T-helper 2 cell treated with Interferon-gamma antibody and Interleukin-4, amounts not matched to agents 100 ng/mL and 5 ng/mL, for 36 hours (primary cell): ENCODE results near the gene SOX13. TPM values are rescaled to one million over a fixed set of nuclear protein-coding genes. Genes with fewer than 3 reads are reported as not detected.

Experiments
- intact Hi-C: fragments of 100-400 bp; cut with micrococcal nuclease; formaldehyde crosslinking; loops from one replicate; pipeline ENCODE4 v1.15.1; 2023
- total RNA-seq: library from RNA; stranded (reverse); gene quantifications from 2 replicates; pipeline ENCODE4 v1.2.3, GENCODE V29; 2022

The SOX13 gene
- total RNA-seq, 1 donor from 2014 or later: 0.50 TPM

DNA sequence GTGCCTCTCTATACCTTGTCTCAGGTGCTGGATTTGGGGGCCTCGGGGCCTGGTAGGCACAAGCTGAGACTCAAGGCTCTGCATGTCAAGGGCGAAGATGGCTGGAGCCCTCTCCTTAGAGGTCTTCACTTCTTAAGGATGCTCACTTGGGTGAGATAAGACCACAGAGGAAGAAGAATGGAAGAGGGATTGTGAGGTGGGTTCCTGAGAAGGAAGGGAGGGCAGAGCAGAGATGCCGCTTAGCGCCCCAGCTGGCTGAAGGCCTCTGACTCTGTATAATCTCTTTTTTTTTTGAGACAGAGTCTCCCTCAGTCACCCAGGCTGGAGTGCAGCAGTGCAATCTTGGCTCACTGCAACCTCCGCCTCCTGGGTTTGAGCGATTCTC lies 32.2 kb downstream of the SOX13 start:
- intact Hi-C loops: no loop called here

GRCh38 chr1:204106825-204107224 lies 33.9 kb downstream of the SOX13 start:
- intact Hi-C loops: no loop called here

GRCh38 chr1:204107892-204108291 lies 35.0 kb downstream of the SOX13 start:
- intact Hi-C loops: no loop called here

DNA sequence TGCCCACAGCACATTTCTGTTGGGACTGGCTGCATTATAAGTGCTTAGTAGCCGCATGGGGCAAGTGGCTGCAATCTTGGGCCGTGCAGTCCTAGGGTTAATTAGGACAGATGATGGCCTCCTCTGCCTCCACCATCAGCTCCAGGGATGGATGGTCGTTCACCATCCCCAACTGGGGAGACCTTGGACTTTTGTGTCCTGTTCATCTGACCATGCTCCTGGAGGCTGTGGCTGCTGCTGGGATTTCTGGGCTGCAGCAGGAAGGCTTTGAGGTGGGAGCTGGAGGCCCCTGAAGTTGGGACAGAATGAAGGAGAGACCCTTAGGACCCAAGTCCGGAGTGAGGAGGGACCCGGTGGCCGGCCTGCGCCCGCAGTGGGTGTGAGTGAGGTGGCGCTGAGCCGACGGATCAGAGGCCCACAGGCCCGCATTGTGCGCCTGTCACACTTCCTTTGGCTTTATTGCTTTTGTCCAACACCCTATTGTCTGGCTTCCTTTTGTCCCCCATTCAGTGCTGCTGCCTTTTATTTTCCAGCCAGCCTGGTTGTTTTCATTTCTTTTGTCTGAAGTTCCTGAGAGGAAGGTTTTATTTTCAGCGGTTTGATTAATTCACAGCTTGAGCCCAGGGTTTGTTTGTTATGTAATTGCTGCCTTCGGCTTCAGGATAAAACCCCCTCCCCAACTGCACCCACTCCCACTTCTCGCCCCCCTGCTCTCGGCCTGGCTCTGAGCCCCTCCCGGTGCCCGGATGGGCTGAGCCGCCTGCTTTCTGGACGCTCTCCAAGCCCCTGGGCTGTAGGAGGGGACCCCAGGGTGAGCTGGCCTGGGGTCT lies 35.6 kb downstream of the SOX13 start:
- intact Hi-C loops: no loop called here

- intact Hi-C loops: no loop called here
These were observed 38.1 kb downstream of the SOX13 start for GRCh38 chr1:204110894-204111633.

GRCh38 chr1:204112876-204113730 lies 40.2 kb downstream of the SOX13 start:
- intact Hi-C loops: no loop called here

DNA sequence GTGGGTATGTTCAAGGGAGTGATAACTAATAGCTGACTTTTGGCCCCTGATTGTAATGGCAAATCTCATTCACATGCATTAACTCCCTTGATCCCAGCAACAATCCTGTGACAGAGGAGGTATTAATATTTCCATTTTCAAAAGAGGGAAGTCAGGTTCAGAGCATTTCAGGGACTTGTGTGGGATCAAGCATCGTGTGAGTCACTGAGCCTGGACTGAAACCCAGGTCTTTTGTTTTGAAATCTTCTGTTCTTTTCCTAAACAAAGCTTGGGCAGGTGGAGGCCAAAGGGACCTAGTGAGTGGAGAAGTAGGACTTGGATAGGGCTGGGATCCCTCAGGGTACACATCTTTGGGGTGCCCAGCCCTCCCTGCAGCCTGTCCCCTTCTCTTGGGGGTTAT lies 41.0 kb downstream of the SOX13 start:
- intact Hi-C loops: no loop called here

GRCh38 chr1:204114606-204115005 lies 41.7 kb downstream of the SOX13 start:
- intact Hi-C loops: no loop called here

- intact Hi-C loops: no loop called here
These were observed 42.2 kb downstream of the SOX13 start for GRCh38 chr1:204115116-204115515.

- intact Hi-C loops: no loop called here
These were observed 43.6 kb downstream of the SOX13 start for GRCh38 chr1:204116539-204116938.

GRCh38 chr1:204121840-204122555 lies 49.1 kb downstream of the SOX13 start:
- intact Hi-C loops: no loop called here

DNA sequence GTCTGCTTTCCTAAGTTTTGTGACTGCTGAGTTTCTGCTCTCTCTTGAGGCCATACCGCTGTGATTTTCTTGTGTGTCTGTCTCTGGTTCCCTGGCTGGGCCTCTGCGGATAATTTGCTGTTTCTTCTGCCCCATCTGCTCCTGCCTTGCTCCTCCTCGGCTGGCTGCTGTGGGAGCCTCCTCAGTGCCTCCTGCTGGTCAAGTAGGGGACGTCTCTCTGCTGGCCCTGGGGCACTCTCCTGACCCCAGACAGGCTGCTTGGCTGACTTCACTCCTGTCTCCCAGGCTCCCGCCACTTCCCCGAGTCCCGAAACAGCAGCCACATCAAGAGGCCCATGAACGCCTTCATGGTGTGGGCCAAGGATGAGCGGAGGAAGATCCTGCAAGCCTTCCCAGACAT lies 50.5 kb downstream of the SOX13 start:
- intact Hi-C loops: no loop called here

- intact Hi-C loops: no loop called here
These were observed 51.7 kb downstream of the SOX13 start for GRCh38 chr1:204124639-204125038.

DNA sequence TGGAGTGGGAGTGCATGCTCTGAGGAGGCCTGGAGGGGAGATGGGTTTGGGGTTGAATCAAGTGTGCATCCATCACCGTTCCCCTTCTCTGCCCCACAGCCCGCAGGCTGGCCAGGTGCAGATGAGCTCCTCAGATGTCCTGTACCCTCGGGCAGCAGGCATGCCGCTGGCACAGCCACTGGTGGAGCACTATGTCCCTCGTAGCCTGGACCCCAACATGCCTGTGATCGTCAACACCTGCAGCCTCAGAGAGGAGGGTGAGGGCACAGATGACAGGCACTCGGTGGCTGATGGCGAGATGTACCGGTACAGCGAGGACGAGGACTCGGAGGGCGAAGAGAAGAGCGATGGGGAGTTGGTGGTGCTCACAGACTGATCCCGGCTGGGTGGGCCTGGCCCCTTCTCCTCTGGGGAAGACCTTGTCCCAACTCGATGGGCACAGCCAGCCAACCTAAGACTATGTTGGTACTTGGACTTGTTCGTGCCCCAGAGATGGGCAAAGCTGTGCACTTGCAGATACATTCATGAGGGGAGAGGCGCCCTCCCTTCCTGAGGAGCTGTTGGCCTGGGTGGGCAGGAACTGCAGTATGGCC lies 52.9 kb downstream of the SOX13 start:
- intact Hi-C loops: no loop called here

DNA sequence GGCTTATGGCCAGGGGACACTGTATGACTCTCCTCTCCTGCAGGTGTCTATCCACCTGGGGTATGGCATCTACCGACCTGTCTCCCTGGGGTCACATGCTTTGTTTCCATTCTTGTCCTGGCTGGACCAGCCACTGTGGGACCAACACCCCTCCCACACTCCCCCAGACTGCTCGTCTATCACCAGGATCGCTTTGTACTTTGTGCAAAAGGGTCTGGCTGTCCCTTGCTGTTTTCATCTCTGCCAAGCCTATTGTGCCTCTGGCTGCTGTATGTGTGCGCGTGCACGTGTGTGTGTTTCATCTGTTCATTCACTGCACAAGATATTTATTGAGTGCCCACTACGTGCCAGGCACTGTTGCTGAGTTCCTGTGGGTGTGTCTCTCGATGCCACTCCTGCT lies 53.5 kb downstream of the SOX13 start:
- intact Hi-C loops: no loop called here

GRCh38 chr1:204126956-204127355 lies 54.0 kb downstream of the SOX13 start:
- intact Hi-C loops: no loop called here

DNA sequence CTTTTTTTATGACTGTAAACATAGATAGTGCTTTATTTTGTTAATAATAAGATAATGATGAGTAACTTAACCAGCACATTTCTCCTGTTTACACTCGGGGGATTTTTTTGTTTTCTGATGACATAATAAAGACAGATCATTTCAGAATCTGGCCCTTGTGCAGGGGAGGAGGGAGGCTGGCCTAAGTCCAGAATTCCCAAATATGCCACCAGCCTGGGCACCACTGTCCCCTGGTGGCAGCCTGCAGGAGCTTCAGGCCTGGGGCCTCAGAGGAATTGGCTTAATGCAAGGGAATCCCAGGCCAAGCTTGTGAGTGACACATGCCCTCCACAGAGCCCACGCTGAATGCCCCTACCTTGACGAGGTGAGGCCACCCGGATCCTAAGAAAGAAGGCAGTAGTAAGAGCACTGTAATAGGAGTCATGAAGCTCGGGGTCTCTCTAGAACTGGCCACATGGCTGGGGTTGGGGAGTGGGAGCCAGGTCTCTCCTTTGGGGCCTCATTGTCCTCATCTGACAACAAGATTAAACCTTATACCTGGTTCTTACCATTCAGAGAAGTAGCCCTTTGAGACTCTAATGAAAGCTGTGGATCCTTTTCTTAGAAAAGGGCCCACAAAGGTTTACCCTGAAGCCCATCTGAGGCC lies 54.8 kb downstream of the SOX13 start:
- intact Hi-C loops: no loop called here

GRCh38 chr1:204128464-204128963 lies 55.6 kb downstream of the SOX13 start:
- intact Hi-C loops: no loop called here

DNA sequence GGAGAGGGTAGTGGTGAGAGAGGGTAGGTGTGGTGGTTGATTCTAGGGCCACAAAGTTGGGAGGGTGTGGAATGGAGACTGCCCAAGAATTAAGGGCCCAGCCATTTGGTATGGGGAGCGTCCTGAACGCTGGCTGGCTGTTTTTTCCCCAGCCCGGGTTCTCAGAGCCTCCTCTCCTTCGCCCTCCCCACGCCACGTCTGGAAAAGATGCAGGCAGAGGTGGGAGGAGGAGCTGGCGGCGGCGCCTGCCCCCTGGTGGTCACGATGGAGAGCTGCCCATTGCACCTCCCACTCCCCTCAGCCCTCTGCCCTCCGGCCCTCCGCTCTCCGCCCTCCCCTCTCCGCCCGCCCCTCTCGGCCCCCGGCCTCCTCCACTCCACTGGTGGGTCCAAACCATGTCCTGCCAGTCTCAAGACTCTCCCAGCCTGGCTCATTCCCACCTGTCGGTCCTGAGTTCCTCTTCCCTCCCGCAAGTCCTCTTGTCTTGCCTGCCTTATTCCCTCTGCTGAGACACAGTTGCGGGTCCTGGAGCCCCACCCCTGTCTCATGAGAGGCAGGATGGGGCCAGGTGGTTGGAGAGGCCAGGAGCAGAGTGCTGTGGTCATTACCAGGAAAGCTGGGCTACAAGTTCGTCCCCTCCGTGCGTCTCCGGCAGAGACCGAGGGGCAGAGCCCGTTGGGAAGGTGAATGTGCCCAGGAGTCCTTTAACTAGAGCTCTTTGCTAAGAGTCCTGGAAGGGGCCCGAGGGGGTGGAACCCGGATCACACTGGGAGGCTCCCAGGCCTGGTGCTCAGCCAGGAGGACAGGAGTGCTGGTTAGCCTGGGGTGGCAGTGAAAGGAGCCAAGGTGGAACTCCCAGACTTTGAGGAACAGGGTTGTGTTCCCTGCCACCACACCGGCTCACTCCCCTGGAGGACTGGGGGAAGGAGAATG lies 56.3 kb downstream of the SOX13 start:
- intact Hi-C loops: loop anchor here (1.0 kb wide), 1 partner anchor 268 kb away; the partner anchor contains the start of gene SNRPE
